H1 (cell line): ENCODE measurements around the gene CDC27. TPM values are rescaled to one million over a fixed set of nuclear protein-coding genes. Genes with fewer than 3 reads are reported as not detected.

ENCODE experiments used
- ASH2L ChIP-seq: fragments of 200-600, 300-600 bp; sonication (generic); IDR thresholded peaks from one replicate; pipeline ENCODE4 v1.7.1; 2017; ENCODE audit warnings: low read length
- POLR2A ChIP-seq, 2 experiments: IDR thresholded peaks; 1 replicate in 1 of 2; 2 replicates in 1 of 2; pipeline ENCODE4 v1.6.1; 2011; ENCODE audit warnings: low read depth in 2 of 2, low read length in 2 of 2, mild to moderate bottlenecking in 2 of 2; ENCODE audit errors: control extremely low read depth in 1 of 2
- POU5F1 ChIP-seq: IDR thresholded peaks from 2 replicates; pipeline ENCODE4 v1.6.1; 2011; ENCODE audit warnings: low read depth, mild to moderate bottlenecking, low read length, moderate library complexity
- TAF1 ChIP-seq: IDR thresholded peaks from 2 replicates; pipeline ENCODE4 v1.6.1; 2011; ENCODE audit warnings: mild to moderate bottlenecking, low read depth, low read length
- polyA plus RNA-seq, 7 experiments: library from polyadenylated mRNA; depleted of rRNA in 3 of 7; stranded (reverse) in 5 of 7; unstranded in 2 of 7; fragments of >200 nt in 5 of 7; fragments of 200-250 nt in 2 of 7; gene quantifications; 1 replicate in 5 of 7; 2 replicates in 1 of 7; 4 replicates in 1 of 7; pipeline versions ENCODE4 v1.2.1 to v1.2.3, GENCODE V29; 2011 to 2013; ENCODE audit warnings: missing spikeins in 2 of 7, mixed read lengths in 2 of 7
- total RNA-seq: library from RNA; stranded (reverse); fragmentation: NEBNext Ultra II Directional; extraction: Animal tissue kit (Norgen Biotek cat#: 25700); gene quantifications from 2 replicates; pipeline ENCODE4 v1.2.1, GENCODE V29; 2021
- TF ChIP-seq, protein P1 (sequence below): IDR thresholded peaks from 2 replicates; pipeline ENCODE4 v1.6.1; 2012; ENCODE audit warnings: inconsistent platforms

Gene CDC27
- total and polyA plus RNA-seq, 2 of the 8 experiments (the other 6 are each of a cell fraction or from before 2014, with no cell fraction given), result 41.9 to 87.5 TPM

DNA sequence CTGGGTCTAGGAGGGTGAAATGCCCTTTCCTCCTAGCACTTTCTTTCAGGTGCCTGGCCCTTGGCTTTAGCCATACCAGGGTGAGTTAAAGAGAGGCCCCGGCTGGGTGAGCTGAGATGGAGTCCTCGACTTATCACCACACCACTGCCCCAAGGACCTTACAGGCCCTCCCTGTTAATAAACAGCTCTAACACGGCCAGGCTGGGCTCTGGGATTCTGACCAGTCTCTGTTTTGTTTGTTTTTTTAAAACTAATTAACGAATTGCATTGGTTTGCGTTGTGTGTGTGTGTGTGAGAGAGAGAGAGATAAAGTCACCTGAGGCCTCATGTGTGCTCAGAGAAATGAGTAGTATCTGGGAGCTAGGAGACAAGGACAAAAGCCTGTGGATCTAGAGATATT, 34.4 kb upstream of the CDC27 start (continued):
- TF ChIP-seq, protein P1, sequence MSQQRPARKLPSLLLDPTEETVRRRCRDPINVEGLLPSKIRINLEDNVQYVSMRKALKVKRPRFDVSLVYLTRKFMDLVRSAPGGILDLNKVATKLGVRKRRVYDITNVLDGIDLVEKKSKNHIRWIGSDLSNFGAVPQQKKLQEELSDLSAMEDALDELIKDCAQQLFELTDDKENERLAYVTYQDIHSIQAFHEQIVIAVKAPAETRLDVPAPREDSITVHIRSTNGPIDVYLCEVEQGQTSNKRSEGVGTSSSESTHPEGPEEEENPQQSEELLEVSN, result no peak
- TF ChIP-seq POU5F1 (no peak), TAF1 (no peak), POLR2A (IDR thresholded peaks at IDR 0.05; ENCODE audit: control extremely low read depth in 1 of 2, low read depth in 2 of 2, low read length in 2 of 2) (no peak), ASH2L (no peak)
